DLD1 (cell line): Measurements from ENCODE around the gene NEAT1.
"Not testable (repeated sequence)": the region's sequence is repeated elsewhere in the genome, so short reads cannot be mapped to it uniquely, and the experiment has no call there.

Source experiments
- in situ Hi-C: cut with HindIII; loops from 2 replicates; pipeline ENCODE4 v1.10.0; 2017; ENCODE audit warnings: low sequenced_read_pairs

The NEAT1 gene

GRCh38 chr11:65404638-65405339, 17.8 kb upstream of the NEAT1 start:
- in situ Hi-C loops = no loop called here

GRCh38 chr11:65410936-65411680, 11.5 kb upstream of the NEAT1 start:
- in situ Hi-C loops = no loop called here

GRCh38 chr11:65411681-65412070, 10.9 kb upstream of the NEAT1 start:
- in situ Hi-C loops = no loop called here

- in situ Hi-C loops = no loop called here
Observed at GRCh38 chr11:65412271-65413076, 10.1 kb upstream of the NEAT1 start.

- in situ Hi-C loops = not testable (repeated sequence)
Observed at GRCh38 chr11:65413077-65413664, 9.4 kb upstream of the NEAT1 start.

- in situ Hi-C loops = no loop called here
Observed at GRCh38 chr11:65414776-65415498, 7.7 kb upstream of the NEAT1 start.

GRCh38 chr11:65415499-65416340, 6.9 kb upstream of the NEAT1 start:
- in situ Hi-C loops = no loop called here

- in situ Hi-C loops = no loop called here
Observed at GRCh38 chr11:65416341-65416824, 6.2 kb upstream of the NEAT1 start.

GRCh38 chr11:65416841-65417701, 5.5 kb upstream of the NEAT1 start:
- in situ Hi-C loops = no loop called here

- in situ Hi-C loops = no loop called here
Observed at GRCh38 chr11:65417702-65418430, 4.7 kb upstream of the NEAT1 start.

GRCh38 chr11:65418431-65418680, 4.2 kb upstream of the NEAT1 start:
- in situ Hi-C loops = no loop called here

GRCh38 chr11:65418681-65419459, 3.7 kb upstream of the NEAT1 start:
- in situ Hi-C loops = no loop called here

- in situ Hi-C loops = no loop called here
Observed at GRCh38 chr11:65419460-65419771, 3.2 kb upstream of the NEAT1 start.

GRCh38 chr11:65419772-65420481, 2.7 kb upstream of the NEAT1 start:
- in situ Hi-C loops = loop anchor here (10.0 kb wide), 1 partner anchor 75 kb away; the partner anchor contains the start of gene MALAT1

GRCh38 chr11:65420506-65420905, 2.1 kb upstream of the NEAT1 start:
- in situ Hi-C loops = loop anchor here (10.0 kb wide), 1 partner anchor 74 kb away; the partner anchor contains the start of gene MALAT1

GRCh38 chr11:65420979-65421793, 1.4 kb upstream of the NEAT1 start:
- in situ Hi-C loops = loop anchor here (10.0 kb wide), 1 partner anchor 74 kb away; the partner anchor contains the start of gene MALAT1
